ENCODE data around the gene CNN3. TPM values are rescaled to one million over a fixed set of nuclear protein-coding genes. Genes with fewer than 3 reads are reported as not detected.

Gene CNN3
- total RNA-seq: 291 TPM
- 232 TPM for polyA plus RNA-seq (ENCODE audit: insufficient read depth, low read depth, low replicate concordance)
- long read RNA-seq, donor 1, transcript CNN3-201 (7 exons, 2,165 nt): major isoform, 89 of 126 reads
- long read RNA-seq, donor 1, partial matches to known transcripts: 33 of 126 reads
- long read RNA-seq, donor 1, other reads (novel, unspliced or antisense): 0 of 126 reads
- long read RNA-seq, donor 2, transcript CNN3-201 (7 exons, 2,165 nt): major isoform, 98 of 109 reads
- long read RNA-seq, donor 2, partial matches to known transcripts: 5 of 109 reads
- long read RNA-seq, donor 2, other reads (novel, unspliced or antisense): 0 of 109 reads
- long read RNA-seq, donor 3, transcript CNN3-201 (7 exons, 2,165 nt): major isoform, 98 of 127 reads
- long read RNA-seq, donor 3, partial matches to known transcripts: 28 of 127 reads
- long read RNA-seq, donor 3, other reads (novel, unspliced or antisense): 0 of 127 reads
- long read RNA-seq, donor 4, transcript CNN3-201 (7 exons, 2,165 nt): major isoform, 96 of 98 reads
- long read RNA-seq, donor 4, partial matches to known transcripts: 0 of 98 reads
- long read RNA-seq, donor 4, other reads (novel, unspliced or antisense): 0 of 98 reads
- long read RNA-seq, donor 5, transcript CNN3-201 (7 exons, 2,165 nt): major isoform, 10 of 10 reads
- long read RNA-seq, donor 5, partial matches to known transcripts: 0 of 10 reads
- long read RNA-seq, donor 5, other reads (novel, unspliced or antisense): 0 of 10 reads
- long read RNA-seq, donor 6, transcript CNN3-204 (3 exons, 568 nt): minor isoform, 5 of 165 reads
- long read RNA-seq, donor 6, transcript CNN3-201 (7 exons, 2,165 nt): major isoform, 133 of 165 reads
- long read RNA-seq, donor 6, partial matches to known transcripts: 26 of 165 reads
- long read RNA-seq, donor 6, other reads (novel, unspliced or antisense): 0 of 165 reads
- long read RNA-seq, donor 7, transcript CNN3-201 (7 exons, 2,165 nt): major isoform, 418 of 448 reads
- long read RNA-seq, donor 7, partial matches to known transcripts: 7 of 448 reads
- long read RNA-seq, donor 7, other reads (novel, unspliced or antisense): 20 of 448 reads
- long read RNA-seq, donor 8, transcript CNN3-201 (7 exons, 2,165 nt): major isoform, 103 of 152 reads
- long read RNA-seq, donor 8, partial matches to known transcripts: 47 of 152 reads
- long read RNA-seq, donor 8, other reads (novel, unspliced or antisense): 0 of 152 reads
- long read RNA-seq, donor 9, transcript CNN3-201 (7 exons, 2,165 nt): major isoform, 63 of 89 reads
- long read RNA-seq, donor 9, partial matches to known transcripts: 22 of 89 reads
- long read RNA-seq, donor 9, other reads (novel, unspliced or antisense): 0 of 89 reads
- long read RNA-seq, donor 10, transcript CNN3-201 (7 exons, 2,165 nt): major isoform, 66 of 87 reads
- long read RNA-seq, donor 10, partial matches to known transcripts: 17 of 87 reads
- long read RNA-seq, donor 10, other reads (novel, unspliced or antisense): 0 of 87 reads

- intact Hi-C loops (cut with DNase I): loop anchor here (10.0 kb wide), 1 partner anchor 62 kb away; no protein-coding TSS in a partner anchor
- Histone ChIP-seq H3K4me1 (ENCODE audit: control insufficient read depth in 2 of 3, insufficient read depth in 2 of 3, low read depth in 1 of 3, low read length in 3 of 3) (peaks cover 3 to 42% (median 18%) of the 10 kb centered on the region in 3 donors), H3K9ac (ENCODE audit: low read length in 3 of 3) (peak within 1 kb of the TSS; percentile 92 to 96 (median 93)), H3K27ac (ENCODE audit: low read depth in 2 of 2, low read length in 2 of 2) (peak within 1 kb of the TSS; percentile 99), H3K9me3 (ENCODE audit: control insufficient read depth in 2 of 3, insufficient read depth in 1 of 3, low read length in 3 of 3) (no peaks in the 10 kb centered on the region), H3K36me3 (ENCODE audit: control insufficient read depth in 2 of 3, insufficient read depth in 3 of 3, low read length in 3 of 3) (peaks cover 0 to 5% (median 3%) of the 10 kb centered on the region in 3 donors), H3K4me3 (ENCODE audit: low read length in 3 of 3) (peak within 1 kb of the TSS; percentile 91 to 98 (median 96)), H3K27me3 (ENCODE audit: control insufficient read depth, insufficient read depth, low read length) (no peaks in the 10 kb centered on the region)
- FAIRE-seq: no peak
- DNase-seq: peak; percentile 94 to 98 (median 96)
- peak; percentile 11 for TF ChIP-seq CTCF (IDR thresholded peaks at IDR 0.05; ENCODE audit: borderline replicate concordance, extremely low read depth, insufficient read depth)
Observed at GRCh38 chr1:94926915-94927404, at the start of gene CNN3. Gene CNN3 (minus strand): TSS chr1:94927110. CDS start chr1:94926894, 216 bp downstream.

- Histone ChIP-seq H3K27ac (ENCODE audit: low read depth in 2 of 2, low read length in 2 of 2) (peak overlapping the region; percentile 28 to 78), H3K9me3 (ENCODE audit: control insufficient read depth in 2 of 3, insufficient read depth in 1 of 3, low read length in 3 of 3) (no peaks in the 10 kb centered on the region), H3K4me1 (ENCODE audit: control insufficient read depth in 2 of 3, insufficient read depth in 2 of 3, low read depth in 1 of 3, low read length in 3 of 3) (peaks cover 0 to 9% (median 4%) of the 10 kb centered on the region in 3 donors), H3K27me3 (ENCODE audit: control insufficient read depth, insufficient read depth, low read length) (no peaks in the 10 kb centered on the region), H3K36me3 (ENCODE audit: control insufficient read depth in 2 of 3, insufficient read depth in 3 of 3, low read length in 3 of 3) (no peaks in the 10 kb centered on the region), H3K9ac (ENCODE audit: low read length in 3 of 3) (no peak overlapping the region), H3K4me3 (ENCODE audit: low read length in 3 of 3) (no peak overlapping the region)
- DNase-seq (no peak), FAIRE-seq (no peak)
- TF ChIP-seq CTCF (IDR thresholded peaks at IDR 0.05; ENCODE audit: borderline replicate concordance, extremely low read depth, insufficient read depth): no peak
- intact Hi-C loops (cut with DNase I): no loop called here
Observed at GRCh38 chr1:94974824-94975223, 47.9 kb upstream of the CNN3 start.

- intact Hi-C loops (cut with DNase I): no loop called here
- Histone ChIP-seq H3K9ac (ENCODE audit: low read length in 3 of 3) (no peak overlapping the region), H3K27me3 (ENCODE audit: control insufficient read depth, insufficient read depth, low read length) (no peaks in the 10 kb centered on the region), H3K36me3 (ENCODE audit: control insufficient read depth in 2 of 3, insufficient read depth in 3 of 3, low read length in 3 of 3) (no peaks in the 10 kb centered on the region), H3K9me3 (ENCODE audit: control insufficient read depth in 2 of 3, insufficient read depth in 1 of 3, low read length in 3 of 3) (no peaks in the 10 kb centered on the region), H3K27ac (ENCODE audit: low read depth in 2 of 2, low read length in 2 of 2) (peak overlapping the region; percentile 28 to 78), H3K4me3 (ENCODE audit: low read length in 3 of 3) (no peak overlapping the region), H3K4me1 (ENCODE audit: control insufficient read depth in 2 of 3, insufficient read depth in 2 of 3, low read depth in 1 of 3, low read length in 3 of 3) (peaks cover 0 to 9% (median 4%) of the 10 kb centered on the region in 3 donors)
- no peak for TF ChIP-seq CTCF (IDR thresholded peaks at IDR 0.05; ENCODE audit: borderline replicate concordance, extremely low read depth, insufficient read depth)
- peak; percentile 52 for FAIRE-seq
- peak in 1 of 5 donors; percentile 43 for DNase-seq
Observed at GRCh38 chr1:94974241-94974640, 47.3 kb upstream of the CNN3 start.

All from kidney (tissue), 22 donors.